Activated T-helper 1 cell treated with anti-CD3 and anti-CD28 coated beads, Interleukin-2, amount 50 U/mL, for 16 hours (primary cell): Measurements from ENCODE around the gene PLXNA4.
A peak's percentile ranks its signal among the peaks of the same experiment; 100 is the strongest.

Experiments used
- DNase-seq, 2 donors: peaks; one replicate each; pipeline ENCODE4 v3.0.0-alpha.2; 2020; ENCODE audit warnings: low read depth in 1 of 2, low spot score in 1 of 2

PLXNA4 gene

DNA sequence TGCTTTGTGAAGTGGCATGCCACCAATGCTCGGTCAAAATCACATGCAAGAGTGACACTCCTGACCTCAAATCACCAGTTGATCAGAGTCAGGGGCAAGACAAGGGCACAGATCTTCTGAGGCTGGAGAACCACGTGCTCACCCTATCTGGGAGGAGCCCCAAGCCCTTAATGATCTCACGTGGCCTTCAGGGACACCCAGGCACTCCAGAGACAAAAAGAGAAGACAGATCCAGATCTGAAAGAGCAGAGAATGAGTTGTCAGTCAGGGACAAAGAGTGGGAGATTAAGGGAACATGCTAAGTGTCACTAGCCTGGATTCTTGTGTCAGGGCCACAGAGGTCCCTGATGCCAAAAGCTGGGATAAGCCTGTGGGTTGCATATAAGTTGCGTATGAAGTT, 134.3 kb downstream of the PLXNA4 start:
- DNase-seq = no peak

DNA sequence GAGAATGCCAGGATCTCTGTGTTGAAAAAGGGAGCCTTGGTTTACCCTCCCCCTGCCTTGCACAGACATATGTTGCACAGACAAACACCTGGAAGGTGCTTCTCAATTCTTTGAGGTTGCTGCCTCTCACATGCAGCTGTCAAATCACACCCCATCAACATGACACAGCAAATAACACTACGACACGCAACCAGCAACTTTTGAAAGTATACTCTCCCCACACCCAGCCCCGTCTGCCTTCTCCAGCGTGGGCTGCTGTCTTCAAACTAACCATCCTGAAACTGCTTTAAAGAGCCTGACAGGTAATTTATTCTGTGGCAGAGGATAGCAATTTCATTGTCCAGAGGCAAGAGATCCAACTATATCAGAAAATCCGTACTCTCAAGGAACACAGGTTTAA, 136.1 kb downstream of the PLXNA4 start:
- DNase-seq = no peak

DNA sequence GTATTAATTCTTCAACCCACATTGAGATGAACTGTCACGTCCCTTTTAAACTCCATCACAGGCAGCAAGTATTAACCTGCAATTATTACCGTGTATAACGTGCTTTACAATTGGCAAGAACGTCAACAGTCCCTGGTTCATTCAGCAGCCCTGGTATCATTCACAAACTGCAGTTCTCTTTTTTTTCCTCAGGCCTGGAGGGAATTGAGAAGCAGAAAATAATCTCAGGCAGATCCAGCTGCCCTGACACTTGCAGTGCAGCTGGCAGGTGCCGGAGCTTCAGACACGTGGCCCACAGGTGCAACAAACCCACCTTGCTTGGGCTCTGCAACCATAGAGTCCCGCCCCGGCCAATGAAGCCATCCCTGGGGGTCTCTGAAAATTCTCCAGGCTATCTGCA, 137.3 kb downstream of the PLXNA4 start:
- no peak for DNase-seq

DNA sequence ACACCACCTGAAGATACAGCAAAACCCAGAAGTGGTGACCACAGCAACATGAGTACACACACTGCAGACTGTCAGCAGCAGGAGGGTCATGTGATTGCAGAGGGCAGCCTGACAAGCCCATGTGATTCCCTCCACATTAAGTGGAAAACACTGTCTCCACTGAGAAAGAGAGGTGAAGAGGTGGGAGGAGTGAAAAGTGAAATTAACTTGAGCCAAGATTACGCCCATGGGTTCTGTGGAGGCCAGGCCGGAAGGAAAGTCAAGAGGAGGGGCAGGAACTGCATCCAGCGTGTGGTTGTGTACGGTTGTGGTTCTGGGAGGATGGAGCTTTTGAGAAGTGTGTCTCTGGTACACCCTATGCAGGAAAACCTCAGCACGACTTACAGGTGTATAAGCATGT, 138.5 kb downstream of the PLXNA4 start:
- no peak for DNase-seq

DNA sequence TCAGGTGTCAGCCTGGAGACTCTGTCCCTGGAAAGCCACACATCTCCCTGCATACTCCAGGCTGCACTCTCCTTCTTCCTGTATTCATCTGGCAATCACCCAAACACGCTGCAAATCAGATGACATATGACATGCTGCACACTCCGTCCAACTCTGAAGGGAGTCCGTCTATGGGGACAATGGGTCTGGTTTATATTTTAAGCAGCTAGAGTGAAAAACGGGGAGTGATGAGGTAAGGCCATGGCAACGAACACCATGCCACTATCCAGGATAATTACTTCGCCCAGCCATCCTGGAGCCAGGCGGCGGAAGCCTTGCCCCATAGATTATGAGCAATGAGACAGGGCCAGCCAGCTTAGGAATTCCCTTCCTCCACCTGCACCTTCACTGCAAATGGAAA, 140.1 kb downstream of the PLXNA4 start:
- no peak for DNase-seq

DNA sequence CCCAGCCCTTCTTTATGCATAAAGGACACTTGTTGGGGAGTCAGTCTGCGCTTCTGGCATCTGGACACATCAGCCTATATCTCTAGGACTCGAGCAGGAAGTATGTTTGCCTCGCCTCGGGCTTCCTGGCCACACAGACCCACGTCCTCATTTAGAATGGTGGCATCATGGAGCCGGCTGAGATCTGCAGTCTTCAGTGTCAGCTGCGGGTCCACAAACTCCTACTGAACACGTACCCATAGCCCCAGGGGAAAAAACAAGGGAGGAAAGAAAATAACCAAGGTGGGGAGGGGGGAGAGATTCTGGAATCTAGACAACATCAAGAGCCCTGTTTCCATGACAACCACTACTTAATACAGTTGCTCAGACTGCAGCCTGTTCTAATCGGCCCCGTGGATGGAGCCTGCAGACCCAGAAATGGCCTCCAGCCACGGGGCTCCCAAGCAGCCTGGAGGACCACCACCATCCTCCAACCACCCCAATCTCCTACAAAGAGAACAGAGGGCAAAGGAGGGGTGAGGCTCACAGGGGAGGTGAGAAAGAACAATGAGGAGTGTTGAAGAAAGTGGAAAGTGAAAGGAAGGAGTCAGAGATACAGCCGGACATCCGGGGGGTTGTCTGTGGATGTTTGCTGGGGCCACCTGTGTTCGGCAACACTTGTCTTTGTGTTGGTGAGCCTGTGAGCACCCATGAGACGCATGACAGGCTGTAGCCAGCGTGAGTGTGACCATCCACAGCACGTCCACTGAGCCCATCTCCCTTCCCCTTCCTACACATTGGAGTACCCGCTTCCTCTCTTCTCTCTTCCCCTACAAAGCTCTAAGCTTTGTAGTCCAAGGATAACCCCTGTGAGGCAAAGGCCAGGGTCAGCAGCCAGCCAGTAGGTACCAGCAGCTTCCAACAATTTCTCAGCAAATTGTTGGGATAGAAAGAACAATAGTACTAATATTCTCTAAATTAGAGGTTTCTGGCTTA, 141.0 kb downstream of the PLXNA4 start:
- DNase-seq = no peak

DNA sequence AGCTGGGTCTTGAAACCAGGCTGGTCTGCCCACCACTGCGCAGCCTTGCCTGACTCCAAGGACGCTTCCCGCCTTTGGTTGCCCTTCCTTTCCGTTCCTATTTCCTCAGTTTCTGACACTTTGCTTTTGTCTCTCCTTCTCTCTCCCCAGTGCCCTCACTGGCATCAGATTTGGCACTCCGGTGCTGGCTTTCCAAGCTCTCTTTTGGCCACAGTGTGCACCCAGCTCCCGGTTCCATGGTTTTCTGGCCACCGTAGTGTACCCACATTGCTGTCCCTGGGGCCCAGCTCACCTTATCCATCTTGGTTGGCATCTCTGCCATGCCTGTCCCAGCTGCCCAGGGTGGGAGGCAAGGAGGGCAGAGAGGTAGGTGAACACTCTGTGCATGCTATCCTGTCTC, 142.2 kb downstream of the PLXNA4 start:
- no peak for DNase-seq

DNA sequence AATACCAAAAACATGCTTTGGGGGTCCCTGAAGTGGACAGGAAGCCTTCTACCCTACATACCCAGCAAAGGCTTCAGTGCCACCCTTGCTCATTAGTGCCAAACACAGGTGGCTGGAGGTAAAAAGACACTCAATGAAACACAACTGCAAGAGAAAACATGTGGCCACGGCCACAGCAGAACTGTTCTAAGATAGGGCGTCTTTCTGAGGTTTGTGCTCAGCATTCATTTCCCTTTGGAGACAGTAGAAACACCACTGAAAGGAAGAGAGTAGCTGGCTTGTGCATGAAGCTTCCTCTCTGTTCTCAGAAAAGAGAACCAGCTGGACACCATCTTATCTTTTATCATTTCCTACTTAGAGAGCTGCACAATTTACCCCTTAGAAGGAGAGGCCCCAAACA, 143.0 kb downstream of the PLXNA4 start:
- DNase-seq = no peak

DNA sequence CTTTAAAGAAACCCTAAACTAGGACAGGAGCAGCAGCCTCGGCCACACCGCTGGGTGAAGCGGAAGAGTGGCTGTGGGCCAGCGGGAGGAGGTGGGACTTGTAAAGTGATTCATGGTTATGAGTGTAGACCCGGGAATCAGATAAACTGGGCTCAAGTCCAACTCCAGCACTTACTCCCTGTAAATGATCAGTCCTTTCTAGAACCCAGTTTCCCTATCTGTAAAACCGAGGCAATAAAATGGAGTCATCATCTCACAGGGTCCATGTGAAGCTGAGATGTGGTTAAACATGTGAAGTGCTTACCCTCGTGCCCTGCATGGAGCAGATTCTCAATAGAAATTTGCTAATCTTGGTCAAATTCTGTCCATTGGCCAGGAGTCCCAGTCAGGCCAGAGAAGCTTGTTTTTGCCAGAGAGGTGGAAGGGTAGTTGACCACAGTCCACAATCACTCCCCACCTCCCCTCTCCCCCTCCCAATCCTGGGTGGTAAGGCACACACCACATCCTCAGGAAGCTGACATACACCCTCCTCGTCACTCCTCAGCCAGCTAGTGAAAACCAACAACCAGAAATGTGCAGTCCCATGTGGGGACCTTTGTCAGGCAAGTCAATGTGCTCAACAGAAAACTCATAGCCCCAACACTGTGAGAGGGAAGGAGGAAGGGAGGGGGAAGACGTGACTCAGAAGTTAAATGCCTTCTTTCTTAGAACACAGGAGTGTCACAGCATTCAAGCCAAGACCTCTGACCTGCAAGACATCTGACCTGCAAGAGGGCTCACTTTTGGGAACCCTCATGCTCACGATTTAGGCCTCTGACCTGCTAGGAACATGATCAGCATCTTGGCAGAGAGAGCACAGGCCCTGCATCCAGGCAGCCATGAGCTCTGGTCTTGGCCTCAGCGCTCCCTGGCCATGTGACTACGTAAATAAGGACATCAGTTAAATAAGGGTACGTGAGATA, 145.1 kb downstream of the PLXNA4 start:
- DNase-seq = peak in 1 of 2 donors; percentile 8

DNA sequence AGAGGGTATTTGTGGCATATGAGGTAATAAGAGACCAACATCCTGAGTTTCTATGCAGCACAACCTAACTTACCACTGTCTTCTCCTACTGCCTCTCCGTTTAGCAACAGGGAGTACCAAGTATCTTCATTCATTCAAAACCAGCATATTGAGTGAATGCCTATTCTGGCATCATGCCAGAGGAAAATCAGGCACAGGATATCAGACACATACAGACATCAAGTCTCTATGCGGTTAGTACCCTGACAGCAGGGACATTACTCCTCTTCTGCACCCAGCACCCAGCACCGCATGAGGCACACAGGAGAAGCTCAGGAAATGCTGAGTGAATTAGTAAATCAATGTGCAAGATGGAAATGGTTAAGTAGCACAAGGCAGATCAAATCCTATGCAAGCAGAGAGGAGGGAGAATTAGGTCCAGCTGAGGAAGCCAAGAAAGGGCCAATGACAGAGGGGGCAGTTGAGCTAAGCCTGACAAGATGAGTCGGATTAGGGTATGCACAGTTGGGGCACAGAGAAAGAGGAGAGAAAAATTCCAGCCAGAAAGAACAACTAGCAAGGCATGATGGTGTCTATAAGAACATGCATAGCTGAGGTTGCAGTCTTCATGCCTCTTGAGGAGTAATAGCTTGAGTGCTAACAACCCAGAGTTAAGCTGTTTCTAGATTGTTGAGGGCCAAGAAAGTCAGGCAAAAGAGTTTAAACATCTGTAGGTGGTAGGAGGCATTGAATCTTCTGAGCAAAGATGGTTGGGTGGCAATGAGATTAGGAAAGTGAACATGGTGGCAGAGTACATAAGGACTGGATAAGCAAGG, 146.0 kb downstream of the PLXNA4 start:
- DNase-seq = no peak

DNA sequence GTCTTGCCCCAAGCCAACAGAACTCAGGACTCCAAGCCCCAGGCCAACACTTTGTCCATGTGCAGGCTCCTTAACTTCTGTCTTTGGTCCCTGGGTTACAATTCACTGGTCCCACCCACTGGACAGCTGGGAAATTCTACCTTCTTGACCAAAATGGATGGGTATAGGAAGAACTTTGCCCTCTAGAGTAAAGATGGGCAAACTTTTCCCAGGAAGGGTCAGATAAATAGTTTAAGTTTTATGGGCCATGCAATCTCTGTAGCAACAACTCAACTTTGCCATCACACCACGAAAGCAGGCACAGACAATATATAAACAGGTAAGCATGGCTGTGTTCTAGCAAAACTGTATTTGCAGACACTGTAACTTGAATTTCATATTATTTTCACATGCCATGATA, 147.1 kb downstream of the PLXNA4 start:
- no peak for DNase-seq

DNA sequence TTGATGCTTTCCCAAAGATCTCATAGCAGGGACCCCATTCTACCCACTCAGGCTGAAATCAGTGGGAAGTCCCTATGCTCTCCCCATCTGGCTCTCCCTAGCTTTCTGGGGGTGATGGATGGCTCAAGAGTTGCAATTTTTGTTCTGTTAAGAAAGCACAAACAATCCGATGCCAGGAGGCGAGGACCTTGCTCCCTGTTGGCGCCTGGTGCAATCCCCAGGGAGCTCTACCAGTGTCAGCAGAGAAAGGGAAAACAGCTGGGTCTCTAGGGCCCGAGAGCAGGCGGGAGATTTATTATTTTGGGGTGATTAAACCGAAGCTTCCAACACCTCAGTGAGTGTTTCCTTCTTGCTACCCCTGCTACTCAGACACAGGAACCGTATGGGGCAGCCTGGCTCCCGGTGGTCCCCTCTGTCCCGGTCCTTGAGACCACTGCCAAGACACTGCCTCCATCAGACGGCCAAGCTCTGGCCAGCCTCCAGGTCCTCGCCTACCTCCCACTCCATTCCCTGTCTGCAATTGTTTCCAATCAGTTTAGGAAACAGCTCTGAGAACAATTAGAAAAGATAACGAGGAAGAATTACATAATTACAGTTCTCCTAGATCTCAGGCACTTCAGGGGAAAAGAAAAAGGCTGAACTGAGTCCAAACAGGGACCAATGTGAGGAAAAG, 147.9 kb downstream of the PLXNA4 start:
- DNase-seq = no peak

DNA sequence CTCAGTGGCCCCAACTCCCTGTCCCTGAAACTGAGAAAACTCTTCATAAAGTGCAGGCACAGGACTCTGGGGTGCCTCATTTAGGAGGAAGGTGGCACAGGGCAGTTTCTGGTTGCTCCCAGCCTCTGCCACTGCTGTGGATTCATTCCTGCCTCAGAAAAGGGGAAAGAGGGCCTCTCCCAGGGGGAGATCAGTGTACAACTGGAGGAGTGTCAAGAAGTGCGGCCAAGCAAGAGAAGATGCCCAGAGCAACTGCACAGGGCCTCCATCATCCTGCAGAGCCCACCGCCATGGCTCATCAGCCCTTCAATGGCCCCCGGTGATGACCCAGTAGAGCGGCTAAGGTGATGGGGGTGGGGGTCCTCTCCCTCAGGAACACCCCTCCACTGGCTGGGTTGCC, 150.3 kb downstream of the PLXNA4 start:
- DNase-seq = no peak

DNA sequence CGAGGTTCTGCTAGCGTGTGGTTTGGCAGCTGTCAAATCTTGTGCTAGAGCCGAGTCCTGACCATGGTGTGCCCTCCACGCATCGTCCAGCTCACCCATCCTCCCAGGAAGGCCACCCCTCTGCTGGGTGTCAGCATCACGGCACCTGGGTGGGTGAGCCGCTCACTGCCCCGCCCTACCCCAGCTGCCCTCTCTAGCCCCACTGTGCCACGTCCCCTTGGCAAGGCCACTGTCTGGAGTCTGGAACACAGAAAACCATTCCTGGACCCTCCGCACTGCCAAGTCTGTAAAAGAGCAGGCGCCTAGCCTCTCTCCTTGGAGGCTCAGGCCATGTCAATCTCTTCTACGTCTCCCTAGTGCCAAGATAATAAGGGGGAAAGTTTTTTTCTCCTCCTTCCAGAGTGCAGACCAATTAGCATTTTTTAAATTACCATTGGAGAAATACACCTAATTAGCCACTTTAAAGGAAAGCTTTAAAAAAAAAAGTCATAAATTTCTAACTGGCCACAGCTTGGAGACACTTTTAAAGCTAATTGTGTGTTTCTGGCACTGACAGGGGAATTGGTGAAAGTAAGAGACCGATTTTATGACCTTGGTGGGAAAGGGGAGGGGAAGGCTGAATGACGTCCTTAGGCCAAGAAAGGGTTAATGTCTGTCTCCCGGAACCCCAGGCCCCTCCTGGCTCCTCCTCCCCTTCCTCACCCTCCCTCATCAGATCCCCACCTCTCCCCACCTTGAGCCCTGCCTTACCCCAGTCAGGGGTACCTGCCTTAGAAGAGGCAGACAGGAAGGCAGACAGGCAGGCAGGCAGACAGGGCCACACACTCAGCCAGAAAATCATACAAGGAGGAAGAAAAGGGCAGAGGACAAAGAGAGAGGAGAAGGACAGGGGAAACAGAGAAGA, 151.2 kb downstream of the PLXNA4 start:
- no peak for DNase-seq

DNA sequence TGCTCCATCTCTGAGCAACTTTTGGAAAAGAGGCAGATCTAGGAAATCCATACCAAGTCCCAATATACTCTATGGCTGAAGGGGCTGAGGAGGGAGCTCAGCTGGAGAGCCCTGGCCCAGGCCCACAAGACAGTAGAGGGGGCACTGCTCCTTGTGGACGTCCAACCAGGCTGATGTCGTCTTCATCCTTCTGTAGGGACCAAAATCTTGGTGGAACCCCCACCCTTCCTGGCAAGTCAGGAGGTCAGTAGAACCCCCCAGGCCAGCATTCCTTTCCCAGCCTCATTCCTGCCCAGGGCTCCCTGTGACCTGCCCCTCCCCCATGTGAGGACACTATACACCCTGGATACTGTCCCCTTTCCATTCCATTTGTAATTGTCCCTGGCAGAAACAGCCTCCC, 152.0 kb downstream of the PLXNA4 start:
- DNase-seq = no peak

DNA sequence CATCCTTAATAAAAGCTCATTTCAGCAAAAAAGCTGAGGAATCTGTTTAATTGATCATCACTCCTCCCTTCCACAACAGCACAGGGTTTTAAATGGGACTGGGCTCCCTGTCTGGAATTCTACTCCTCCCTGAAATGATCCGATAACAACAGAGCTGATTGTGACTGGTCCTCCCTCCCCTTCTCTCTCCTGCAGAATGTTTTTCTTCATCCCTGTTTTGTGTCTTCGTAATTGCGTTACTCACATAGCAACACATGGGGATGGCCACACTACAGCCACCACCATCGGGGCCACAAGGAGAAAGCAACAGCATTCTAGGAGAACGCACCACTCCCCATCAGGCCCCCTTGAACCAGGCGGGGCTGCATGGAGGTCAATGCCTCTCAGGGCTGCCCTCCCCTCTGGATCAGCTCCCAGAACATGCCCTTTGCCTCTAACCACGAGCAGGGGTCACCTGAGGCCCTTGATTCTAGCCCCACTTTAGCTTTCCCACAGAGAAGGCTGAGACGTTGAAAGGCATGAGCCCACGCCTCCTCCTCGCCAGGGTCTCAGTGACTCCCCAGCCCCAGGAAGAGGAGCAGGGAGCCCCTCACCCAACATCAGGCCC, 152.6 kb downstream of the PLXNA4 start:
- no peak for DNase-seq

DNA sequence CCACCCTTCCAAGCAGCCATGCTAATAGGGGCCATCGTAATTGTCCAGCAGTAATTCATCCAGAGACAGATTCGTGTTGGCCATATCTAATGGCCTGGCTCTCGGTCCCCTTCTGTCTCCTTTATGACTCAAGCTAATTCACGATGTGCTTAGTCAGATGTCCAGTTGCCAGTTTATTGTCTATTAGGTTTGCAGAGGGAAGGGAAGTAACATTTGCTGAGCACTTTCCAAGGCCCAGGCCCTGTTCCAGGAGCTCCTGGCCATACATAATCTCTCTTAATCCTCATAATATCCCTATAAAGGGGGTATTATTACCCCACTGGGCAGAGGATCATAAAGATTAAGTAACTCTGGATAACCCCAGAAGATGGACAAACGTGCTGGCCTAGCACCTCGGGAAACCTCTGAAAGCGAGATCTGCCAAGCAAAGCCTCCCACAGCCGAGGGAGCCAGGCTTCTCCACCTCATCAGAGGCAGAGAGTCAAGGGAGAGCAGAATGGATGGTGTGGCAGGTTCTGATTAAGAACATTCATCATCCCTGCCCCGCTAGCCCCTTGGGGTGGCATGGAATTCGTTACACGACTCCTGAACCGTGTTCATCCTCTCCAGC, 153.7 kb downstream of the PLXNA4 start:
- no peak for DNase-seq

DNA sequence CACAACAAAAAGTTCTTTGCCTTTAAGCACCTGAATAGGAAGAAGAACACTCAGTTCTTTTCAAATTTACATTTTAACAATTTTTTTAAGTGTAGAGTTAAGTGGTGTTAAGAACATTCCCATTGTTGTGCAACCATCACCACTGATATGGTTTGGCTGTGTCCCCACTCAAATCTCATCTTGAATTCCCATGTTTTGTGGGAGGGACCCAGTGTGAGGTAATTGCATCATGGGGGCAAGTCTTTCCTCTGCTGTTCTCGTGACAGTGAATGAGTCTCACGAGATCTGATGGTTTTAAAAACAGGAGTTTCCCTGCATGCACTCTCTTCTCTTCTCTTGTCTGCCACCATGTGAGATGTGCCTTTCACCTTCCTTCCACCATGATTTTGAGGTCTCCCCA, 155.7 kb downstream of the PLXNA4 start:
- no peak for DNase-seq

DNA sequence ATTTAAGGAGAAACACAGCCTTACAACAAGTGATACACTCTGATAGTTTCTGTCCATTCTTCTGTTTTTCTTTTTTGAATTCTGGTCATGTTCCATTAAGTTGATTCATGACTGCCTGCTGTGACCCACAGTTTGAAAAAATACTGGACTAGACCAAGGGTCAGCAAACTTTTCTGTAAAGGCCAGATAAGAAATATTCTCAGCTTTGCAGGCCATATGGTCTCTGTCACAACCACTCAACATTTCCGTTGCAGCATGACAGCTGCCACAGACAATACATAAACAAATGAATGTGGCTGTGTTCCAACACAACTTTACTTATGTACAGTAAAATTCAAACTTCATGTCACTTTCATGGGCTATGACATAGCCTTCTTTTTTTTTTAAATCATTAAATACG, 156.7 kb downstream of the PLXNA4 start:
- DNase-seq = no peak
